ENCODE data around the gene FGD4. TPM values are rescaled to one million over a fixed set of nuclear protein-coding genes. Genes with fewer than 3 reads are reported as not detected.
A peak's percentile ranks its signal among the peaks of the same experiment; 100 is the strongest.

Gene FGD4
- total RNA-seq, 4 donors from 2014 or later = 22.1 to 56.7 (median 38.0) TPM

DNA sequence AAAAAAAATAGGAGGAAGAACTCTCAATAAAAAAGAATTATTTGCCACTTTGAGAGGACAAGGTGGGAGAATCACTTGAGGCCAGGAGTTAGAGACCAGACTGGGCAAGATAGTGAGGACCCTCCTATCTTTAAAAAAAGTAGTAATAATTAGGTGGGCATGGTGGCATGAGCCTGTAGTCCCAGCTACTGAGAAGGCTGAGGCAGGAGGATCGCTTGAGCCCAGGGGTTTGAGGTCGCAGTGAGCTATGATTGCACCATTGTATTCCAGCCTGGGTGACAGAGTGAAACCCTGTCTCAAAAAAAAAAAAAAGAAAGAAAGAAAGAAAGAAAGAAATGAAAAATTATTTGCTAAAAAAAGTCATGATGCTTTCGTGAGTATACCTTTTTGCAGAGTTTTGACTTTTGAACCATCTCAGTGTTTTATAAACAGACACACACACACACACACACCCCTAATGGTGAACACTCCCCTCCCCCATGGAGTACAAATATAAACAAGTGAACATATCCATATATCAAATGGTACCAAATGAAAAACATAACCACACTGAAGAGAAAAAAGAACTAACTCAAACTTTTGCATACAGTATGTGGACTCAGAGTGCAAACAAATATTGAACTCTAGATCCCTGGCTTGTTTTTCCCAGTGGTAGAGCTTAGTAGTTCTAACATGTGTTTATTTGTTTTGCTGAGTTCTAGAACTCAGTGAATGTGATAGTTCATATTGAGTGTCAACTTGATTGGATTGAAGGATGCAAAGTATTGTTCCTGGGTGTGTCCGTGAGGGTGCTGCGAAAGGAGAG, 252.0 kb downstream of the FGD4 start:
- Histone ChIP-seq H3K36me3 (peaks cover 0 to 3% of the 10 kb centered on the region in 2 donors), H3K9me3 (no peaks in the 10 kb centered on the region), H3K4me1 (no peaks in the 10 kb centered on the region), H3K27me3 (no peaks in the 10 kb centered on the region), H3K27ac (no peak overlapping the region), H3K4me3 (no peak overlapping the region)
- no peak for TF ChIP-seq EP300 (IDR thresholded peaks at IDR 0.05)
- TF ChIP-seq CTCF (IDR thresholded peaks at IDR 0.05) = no peak
- TF ChIP-seq POLR2AphosphoS5 (IDR thresholded peaks at IDR 0.05) = no peak
- no peak for TF ChIP-seq POLR2A (IDR thresholded peaks at IDR 0.05)
- no peak for ATAC-seq
- WGBS, 2 donors (ENCODE audit: low coverage in 1 of 2) = 82 to 87% methylated on average over 2 to 4 of the region's 5 CpGs

DNA sequence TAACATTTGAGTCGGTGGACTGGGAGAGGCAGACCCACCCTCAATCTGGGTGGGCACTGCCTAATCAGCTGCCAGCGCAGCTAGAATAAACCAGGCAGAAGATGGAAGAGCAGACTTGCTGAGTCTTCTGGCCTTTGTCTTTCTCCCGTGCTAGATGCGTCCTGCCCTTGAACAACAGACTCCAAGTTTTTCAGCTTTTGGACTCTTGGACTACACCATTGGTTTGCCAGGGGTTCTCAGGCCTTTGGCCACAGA, 252.5 kb downstream of the FGD4 start:
- ATAC-seq = no peak
- WGBS, 2 donors (ENCODE audit: low coverage in 1 of 2) = 80 to 95% methylated on average over 4 of the region's 4 CpGs
- Histone ChIP-seq H3K27me3 (no peaks in the 10 kb centered on the region), H3K9me3 (no peaks in the 10 kb centered on the region), H3K4me1 (no peaks in the 10 kb centered on the region), H3K36me3 (no peaks in the 10 kb centered on the region), H3K4me3 (no peak overlapping the region), H3K27ac (no peak overlapping the region)
- no peak for TF ChIP-seq POLR2AphosphoS5 (IDR thresholded peaks at IDR 0.05)
- TF ChIP-seq EP300 (IDR thresholded peaks at IDR 0.05) = no peak
- no peak for TF ChIP-seq CTCF (IDR thresholded peaks at IDR 0.05)
- TF ChIP-seq POLR2A (IDR thresholded peaks at IDR 0.05) = no peak

GRCh38 chr12:32659908-32660440, 260.6 kb downstream of the FGD4 start:
- H3K4me1 ChIP-seq = peaks cover 0 to 15% (median 7%) of the 10 kb centered on the region in 3 donors
- peak overlapping the region in 3 of 4 donors; percentile 54 to 72 (median 59) for H3K27ac ChIP-seq
- no peaks in the 10 kb centered on the region for H3K36me3 ChIP-seq
- TF ChIP-seq POLR2AphosphoS5 (IDR thresholded peaks at IDR 0.05) (no peak), CTCF (IDR thresholded peaks at IDR 0.05) (no peak), EP300 (IDR thresholded peaks at IDR 0.05) (no peak), POLR2A (IDR thresholded peaks at IDR 0.05) (no peak)
- no peak overlapping the region for H3K4me3 ChIP-seq
- 8 to 18% methylated on average over 3 to 4 of the region's 6 CpGs for WGBS, 2 donors (ENCODE audit: low coverage in 1 of 2)
- no peak for ATAC-seq
- H3K27me3 ChIP-seq = no peaks in the 10 kb centered on the region
- no peaks in the 10 kb centered on the region for H3K9me3 ChIP-seq

DNA sequence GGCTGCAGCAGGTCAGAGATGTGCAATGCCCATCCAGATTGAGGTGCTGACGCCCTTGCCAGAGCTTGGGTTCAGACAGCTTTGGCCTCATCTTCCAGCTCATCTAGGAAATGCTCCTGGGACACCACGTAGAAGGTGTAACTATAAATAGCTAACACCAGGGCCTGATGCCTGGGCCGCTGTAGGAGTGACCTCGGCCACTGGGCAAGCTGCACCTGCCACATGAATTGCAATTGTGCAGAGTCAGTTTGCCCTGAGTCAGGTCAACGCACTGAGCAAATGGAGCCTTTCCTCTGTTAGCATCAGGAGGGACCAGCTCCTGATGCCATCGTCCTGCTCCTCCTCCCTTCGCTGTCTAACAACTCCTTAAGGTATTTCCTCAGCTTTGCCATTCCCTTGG, 262.3 kb downstream of the FGD4 start:
- Histone ChIP-seq H3K27ac (no peak overlapping the region), H3K36me3 (no peaks in the 10 kb centered on the region), H3K4me3 (no peak overlapping the region), H3K9me3 (no peaks in the 10 kb centered on the region), H3K27me3 (no peaks in the 10 kb centered on the region), H3K4me1 (peaks cover 0 to 15% (median 7%) of the 10 kb centered on the region in 3 donors)
- no peak for ATAC-seq
- TF ChIP-seq CTCF (IDR thresholded peaks at IDR 0.05) (no peak), POLR2A (IDR thresholded peaks at IDR 0.05) (no peak), POLR2AphosphoS5 (IDR thresholded peaks at IDR 0.05) (no peak), EP300 (IDR thresholded peaks at IDR 0.05) (no peak)
- 80 to 93% methylated on average over 1 to 3 of the region's 7 CpGs for WGBS, 2 donors (ENCODE audit: low coverage in 1 of 2)

- WGBS, 2 donors (ENCODE audit: low coverage in 1 of 2) = 92 to 96% methylated on average over 2 of the region's 2 CpGs
- no peak overlapping the region for H3K27ac ChIP-seq
- ATAC-seq = no peak
- H3K36me3 ChIP-seq = no peaks in the 10 kb centered on the region
- no peaks in the 10 kb centered on the region for H3K27me3 ChIP-seq
- TF ChIP-seq CTCF (IDR thresholded peaks at IDR 0.05) (no peak), EP300 (IDR thresholded peaks at IDR 0.05) (no peak), POLR2AphosphoS5 (IDR thresholded peaks at IDR 0.05) (no peak), POLR2A (IDR thresholded peaks at IDR 0.05) (no peak)
- H3K4me3 ChIP-seq = no peak overlapping the region
- H3K9me3 ChIP-seq = no peaks in the 10 kb centered on the region
- H3K4me1 ChIP-seq = peaks cover 0 to 15% (median 7%) of the 10 kb centered on the region in 3 donors
Measured at GRCh38 chr12:32662665-32663064, 263.3 kb downstream of the FGD4 start.
